Activated T-cell treated with anti-CD3 and anti-CD28 coated beads for 1 hour (primary cell): ENCODE measurements around the gene CENPX.

ENCODE experiments used
- DNase-seq: peaks from one replicate; pipeline ENCODE4 v3.0.0-alpha.2; 2020; ENCODE audit warnings: low read depth

CENPX gene

GRCh38 chr17:82055023-82055964 lies 32.6 kb upstream of the CENPX start:
- DNase-seq: no peak

DNA sequence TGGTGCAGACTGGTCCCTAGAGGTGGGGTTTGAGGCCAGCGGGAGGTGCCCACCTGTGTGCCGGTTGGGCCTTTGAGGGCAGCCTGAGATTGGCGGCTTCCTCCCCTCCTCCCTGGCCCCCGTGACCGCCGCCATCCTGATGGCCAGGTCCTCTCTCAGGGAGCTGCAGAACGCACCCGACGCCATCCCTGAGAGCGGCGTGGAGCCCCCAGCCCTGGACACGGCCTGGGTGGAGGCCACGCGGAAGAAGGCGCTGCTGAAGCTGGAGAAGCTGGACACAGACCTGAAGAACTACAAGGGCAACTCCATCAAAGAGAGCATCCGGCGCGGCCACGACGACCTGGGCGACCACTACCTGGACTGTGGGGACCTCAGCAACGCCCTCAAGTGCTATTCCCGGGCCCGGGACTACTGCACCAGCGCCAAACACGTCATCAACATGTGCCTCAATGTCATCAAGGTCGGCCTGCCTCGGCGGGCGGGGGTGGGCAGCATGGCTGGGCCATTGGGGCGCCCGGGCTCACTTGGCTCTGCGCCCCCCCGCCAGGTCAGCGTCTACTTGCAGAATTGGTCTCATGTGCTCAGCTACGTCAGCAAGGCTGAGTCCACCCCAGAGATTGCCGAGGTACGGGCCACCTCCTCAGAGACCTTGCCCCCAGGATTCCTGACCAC lies 31.8 kb upstream of the CENPX start:
- DNase-seq: no peak

- DNase-seq: no peak
Measured at GRCh38 chr17:82053556-82054263, 31.0 kb upstream of the CENPX start.

- no peak for DNase-seq
Measured at GRCh38 chr17:82053130-82053529, 30.5 kb upstream of the CENPX start.

DNA sequence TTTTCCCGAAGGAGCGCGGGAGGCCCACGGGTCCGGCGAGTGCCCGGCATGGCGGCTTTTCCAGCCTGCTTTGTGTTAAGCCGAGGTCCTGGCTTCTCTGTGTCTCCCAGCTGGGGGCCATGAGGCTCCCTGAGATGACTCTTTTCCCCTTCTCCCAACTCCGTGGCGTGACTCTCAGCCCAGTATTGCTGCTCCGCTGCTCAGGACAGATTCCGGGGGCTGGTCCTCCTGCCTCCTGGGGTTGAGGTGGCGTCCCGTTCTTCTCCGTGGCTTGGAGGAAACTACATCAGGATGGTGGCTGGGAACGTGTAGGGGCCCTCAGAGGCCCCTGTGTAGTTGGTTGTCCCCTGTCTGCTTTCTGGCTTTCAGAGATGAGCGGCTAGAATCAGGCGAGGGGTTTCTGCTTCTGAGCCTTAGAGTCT lies 30.0 kb upstream of the CENPX start:
- no peak for DNase-seq

GRCh38 chr17:82051776-82052637 lies 29.3 kb upstream of the CENPX start, which contains the start of the genes GPS1 and RFNG:
GPS1 (plus strand) TSS chr17:82051898; CDS start chr17:82051932, 34 bp downstream.
RFNG (minus strand) TSS chr17:82051811; CDS start chr17:82051766, 45 bp downstream.
- DNase-seq: peak; percentile 79

- DNase-seq: no peak
Measured at GRCh38 chr17:82050761-82051641, 28.3 kb upstream of the CENPX start.

DNA sequence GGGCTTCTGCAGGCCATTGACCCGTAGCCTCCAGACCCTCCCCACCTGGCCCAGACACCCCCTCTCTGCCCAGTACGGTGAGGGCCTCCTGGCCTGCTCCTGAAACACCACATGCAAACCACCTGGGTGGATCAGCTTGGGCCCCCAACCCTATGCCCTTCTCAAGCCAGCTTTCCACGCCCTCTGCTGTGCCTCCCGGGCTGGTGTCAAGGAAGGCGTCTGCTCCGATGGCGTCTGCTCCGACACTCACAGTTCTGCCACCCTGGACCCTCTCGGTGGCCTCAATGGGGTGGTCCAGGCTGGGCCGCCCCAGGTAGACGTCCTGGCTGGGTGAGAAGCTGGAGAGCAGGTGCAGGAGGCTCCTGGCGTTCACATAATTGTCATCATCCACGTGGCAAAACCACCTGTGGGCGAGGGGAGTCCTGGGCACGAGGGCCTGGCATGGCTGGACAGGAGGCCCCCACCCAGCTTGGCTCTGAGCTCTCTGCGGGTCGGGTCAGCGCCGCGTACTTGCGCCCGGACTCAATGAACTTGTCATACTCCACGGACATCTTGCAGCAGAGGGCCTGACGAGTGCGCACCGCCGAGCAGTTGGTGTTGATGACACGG lies 27.6 kb upstream of the CENPX start:
- DNase-seq: no peak

DNA sequence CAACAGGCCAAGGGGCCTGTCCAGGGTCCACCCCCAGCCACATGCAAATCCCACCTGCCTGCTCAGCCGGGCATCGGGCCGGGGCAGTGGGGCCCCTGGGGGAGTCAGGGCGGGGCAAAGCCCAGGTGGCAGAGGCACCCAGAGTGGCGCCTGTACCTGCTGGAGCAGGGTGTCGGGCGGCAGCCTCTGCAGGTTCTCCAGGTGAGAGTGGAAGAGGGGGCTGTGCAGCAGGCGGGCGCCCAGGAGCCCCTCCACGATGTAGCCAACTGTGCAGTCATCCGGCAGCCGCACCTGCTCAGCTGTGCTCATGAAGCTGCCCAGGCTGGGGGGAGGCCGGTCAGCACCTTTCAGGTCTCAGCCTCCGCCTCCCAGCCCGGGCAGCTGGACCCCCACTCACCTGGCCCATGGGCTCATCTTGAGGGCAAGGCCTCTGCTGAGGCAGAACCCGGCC lies 26.9 kb upstream of the CENPX start:
- no peak for DNase-seq

DNA sequence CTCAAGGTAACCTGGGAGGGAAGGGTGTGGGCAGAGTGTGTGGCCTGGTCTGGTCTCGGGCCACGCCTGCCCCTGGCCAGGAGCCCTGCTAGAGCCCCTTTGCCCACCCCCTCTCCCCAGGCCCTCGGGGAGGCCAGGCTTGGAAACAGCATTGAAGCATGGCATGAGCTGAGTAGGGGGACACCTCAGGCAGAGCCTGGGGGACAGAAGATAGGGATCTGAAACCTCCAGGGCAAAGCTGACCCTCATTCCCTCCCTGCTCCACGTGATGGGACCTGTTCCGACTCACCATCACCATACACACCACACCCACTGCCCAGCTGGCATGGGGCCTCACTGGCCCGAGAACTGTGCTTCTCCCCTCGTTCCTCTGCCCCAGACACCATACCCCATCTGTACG lies 26.4 kb upstream of the CENPX start:
- no peak for DNase-seq

DNA sequence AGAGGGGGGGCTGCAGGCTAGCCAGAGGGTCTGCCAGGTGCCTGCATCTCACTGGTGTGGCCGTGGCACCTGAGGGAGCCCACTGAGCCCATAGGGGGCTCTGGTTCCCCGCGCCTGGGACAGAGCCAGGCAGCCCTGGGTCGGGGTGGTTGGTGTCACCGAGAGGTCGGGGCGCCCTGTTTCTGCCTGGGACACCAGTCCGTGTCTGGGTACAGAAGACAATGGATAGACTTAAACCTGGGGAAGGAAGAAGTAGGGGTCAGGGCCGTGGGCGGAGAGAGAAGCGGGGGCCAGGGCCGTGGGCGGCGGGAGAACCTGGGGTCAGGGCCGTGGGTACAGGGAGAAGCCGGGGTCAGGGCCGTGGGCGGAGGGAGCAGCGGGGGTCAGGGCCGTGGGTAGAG lies 25.9 kb upstream of the CENPX start:
- DNase-seq: no peak

DNA sequence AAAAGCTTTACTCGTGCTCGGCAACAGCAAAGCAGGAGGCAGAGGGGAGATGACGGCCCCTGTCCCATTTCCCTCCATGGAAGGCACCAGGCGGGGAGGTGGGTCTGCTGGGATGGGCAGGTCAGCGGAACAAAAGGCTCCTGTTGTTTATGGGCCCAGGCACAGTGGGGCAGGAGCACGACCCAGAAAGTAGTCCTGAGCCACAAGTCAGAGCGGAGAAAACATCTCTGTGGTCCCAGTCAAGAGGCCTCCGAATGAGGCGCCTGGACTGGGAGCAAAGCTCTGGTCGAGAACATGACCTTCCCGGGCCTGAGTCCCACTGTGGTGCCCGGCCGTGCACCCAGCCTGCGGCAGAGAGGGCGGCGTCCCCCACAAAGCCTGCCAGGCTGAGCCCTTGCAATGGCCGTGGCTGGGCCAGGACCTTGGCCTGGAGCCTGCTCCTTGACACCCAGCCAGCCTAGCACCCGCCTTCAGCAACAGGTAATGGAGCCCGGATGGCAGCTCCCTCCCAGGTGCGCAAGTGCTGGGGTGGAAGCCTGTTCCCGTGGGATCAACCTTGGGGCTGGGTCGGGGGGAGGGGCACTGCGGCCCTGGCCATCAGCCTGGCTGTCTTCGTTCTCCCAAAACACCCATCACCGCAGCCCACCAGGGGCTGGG lies 25.4 kb upstream of the CENPX start:
- no peak for DNase-seq

- no peak for DNase-seq
Measured at GRCh38 chr17:82047379-82047778, 24.7 kb upstream of the CENPX start.

DNA sequence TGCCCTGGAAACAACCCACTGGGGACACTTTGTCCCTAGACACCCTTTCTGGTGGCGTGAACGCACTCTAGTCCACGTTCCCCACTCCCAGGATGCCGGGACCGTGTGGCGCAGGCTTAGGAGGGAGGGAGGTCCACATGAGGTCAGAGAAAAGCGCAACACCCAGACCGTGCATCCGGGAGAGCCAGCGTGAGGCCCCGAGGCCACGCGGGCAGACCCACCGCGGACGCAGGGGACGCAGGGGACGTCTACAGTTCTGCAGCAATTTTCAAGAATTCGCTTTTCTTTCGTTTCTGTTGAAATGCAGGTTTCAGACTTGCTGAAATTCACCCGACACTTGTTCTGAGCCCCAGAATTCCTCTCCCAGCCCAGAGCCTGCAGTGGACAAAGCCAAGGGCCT lies 24.2 kb upstream of the CENPX start:
- DNase-seq: no peak

DNA sequence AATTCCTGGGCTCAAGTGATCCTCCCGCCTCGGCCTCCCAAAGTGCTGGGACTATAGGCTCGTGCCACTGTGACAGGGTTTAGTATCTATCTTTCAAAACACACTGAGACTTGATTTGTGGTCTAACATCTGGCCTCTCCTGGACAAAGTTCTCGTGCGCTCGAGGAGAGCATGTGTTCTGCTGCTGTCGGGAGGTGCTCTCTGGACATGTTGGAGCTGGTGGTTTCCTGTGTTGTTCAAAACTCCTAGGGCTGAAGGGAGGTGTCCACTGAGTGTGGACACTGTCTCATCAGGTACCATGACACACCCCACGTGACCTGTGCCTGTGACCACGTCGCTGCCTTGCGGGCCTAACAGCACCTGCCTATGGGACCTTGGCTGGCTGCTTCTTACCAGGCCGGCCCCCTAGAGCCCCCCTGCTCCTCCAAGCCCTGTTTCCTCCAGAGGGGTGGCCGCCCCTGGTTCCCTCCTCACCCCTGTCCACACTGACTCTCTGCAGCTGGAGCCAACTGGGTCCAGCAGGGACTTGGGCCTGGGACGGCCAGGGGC lies 23.3 kb upstream of the CENPX start:
- no peak for DNase-seq

DNA sequence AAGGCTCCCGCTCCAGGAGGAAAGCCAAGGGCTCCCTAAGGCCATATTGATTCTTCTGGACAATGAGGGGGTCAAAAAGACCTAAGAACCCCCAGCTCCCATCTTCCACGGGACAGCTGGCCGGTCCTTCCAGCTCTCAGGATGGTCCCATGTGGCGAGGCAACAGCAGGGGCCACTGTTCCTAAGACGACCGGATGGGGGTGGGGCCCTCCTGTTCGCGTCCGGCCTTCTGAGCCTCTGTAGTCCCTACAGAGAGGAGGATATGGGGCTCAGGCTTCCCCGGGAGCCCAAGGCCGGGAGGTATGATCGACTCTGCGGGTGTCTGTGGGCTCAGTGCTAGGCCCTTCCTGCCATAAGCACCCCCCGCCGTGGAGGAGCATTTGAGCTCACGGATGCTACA lies 20.8 kb upstream of the CENPX start:
- no peak for DNase-seq

- no peak for DNase-seq
Measured at GRCh38 chr17:82042649-82043048, 20.0 kb upstream of the CENPX start.

DNA sequence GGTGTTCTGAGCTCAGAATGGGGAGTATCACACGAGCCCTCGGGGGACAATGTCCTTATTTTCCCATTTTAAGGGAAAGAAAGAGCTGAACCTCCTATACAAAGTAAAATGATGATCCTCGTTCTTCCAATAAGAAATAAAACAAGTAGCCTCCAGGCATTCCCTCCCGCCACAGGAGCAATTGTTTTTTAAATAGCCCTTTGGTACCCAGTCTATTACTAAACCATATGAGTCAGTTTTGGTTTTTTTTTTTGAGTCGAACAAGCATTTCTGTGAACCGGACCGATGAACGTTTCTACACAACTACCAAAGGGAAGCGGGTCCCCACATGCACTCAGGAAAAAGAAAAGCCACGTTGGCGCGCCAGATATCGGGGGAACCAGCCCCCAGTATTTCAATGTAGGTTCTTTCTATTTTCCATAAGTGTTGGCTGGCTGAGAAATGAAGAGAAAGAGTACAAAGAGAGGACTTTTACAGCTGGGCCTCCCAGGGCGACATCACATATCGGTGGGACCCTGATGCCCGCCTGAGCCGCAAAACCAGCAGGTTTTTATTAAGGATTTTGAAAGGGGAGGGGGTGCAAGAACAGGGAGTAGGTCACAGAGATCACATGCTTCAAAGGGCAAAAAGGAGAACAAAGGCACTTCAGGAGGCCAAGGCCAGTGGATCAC lies 18.6 kb upstream of the CENPX start:
- no peak for DNase-seq
